ENCODE results near the gene ILKAP. TPM values are rescaled to one million over a fixed set of nuclear protein-coding genes. Genes with fewer than 3 reads are reported as not detected.

ILKAP gene
- total RNA-seq, 4 donors from 2014 or later, result 9.2 to 78.0 (median 29.1) TPM

GRCh38 chr2:238124488-238125126, 78.9 kb downstream of the ILKAP start:
- no peaks in the 10 kb centered on the region for H3K4me1 ChIP-seq
- intact Hi-C loops (cut with DNase I; ENCODE audit: low total_unique reads), result no loop called here
- no peak overlapping the region for H3K4me3 ChIP-seq
- no peak overlapping the region for H3K27ac ChIP-seq
- DNase-seq, result no peak
- no peaks in the 10 kb centered on the region for H3K27me3 ChIP-seq
- no peak for TF ChIP-seq POLR2A (IDR thresholded peaks at IDR 0.05)
- TF ChIP-seq CTCF (IDR thresholded peaks at IDR 0.05), result no peak
- no peaks in the 10 kb centered on the region for H3K36me3 ChIP-seq
- H3K9me3 ChIP-seq, result no peaks in the 10 kb centered on the region

DNA sequence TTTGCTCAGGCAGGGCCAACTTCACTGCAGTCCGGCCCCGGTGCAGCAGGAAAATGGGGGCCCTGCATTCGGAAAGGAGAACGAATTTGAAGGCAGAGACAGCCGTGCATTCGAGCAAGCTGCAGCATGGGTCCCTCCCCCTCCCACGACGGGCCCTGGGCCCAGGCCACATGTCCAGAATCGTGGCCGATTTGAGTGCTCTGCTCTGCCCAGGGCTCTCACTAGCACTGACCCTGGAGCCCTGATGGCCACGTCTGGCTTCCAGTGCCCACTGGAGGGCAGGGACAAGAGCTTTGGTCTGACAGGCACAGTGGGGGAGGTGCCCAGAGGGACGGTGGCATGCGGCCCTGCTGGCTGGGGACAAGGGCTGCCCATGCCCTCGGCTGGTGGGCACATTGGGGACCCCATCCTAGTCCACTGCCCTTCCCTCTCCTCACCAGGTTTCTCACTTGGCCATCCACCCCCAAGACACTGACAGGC, 79.5 kb downstream of the ILKAP start:
- Histone ChIP-seq H3K4me3 (no peak overlapping the region), H3K4me1 (no peaks in the 10 kb centered on the region), H3K27ac (no peak overlapping the region), H3K9me3 (no peaks in the 10 kb centered on the region), H3K27me3 (no peaks in the 10 kb centered on the region), H3K36me3 (no peaks in the 10 kb centered on the region)
- no peak for TF ChIP-seq POLR2A (IDR thresholded peaks at IDR 0.05)
- no peak for TF ChIP-seq CTCF (IDR thresholded peaks at IDR 0.05)
- intact Hi-C loops (cut with DNase I; ENCODE audit: low total_unique reads), result no loop called here
- DNase-seq, result no peak

DNA sequence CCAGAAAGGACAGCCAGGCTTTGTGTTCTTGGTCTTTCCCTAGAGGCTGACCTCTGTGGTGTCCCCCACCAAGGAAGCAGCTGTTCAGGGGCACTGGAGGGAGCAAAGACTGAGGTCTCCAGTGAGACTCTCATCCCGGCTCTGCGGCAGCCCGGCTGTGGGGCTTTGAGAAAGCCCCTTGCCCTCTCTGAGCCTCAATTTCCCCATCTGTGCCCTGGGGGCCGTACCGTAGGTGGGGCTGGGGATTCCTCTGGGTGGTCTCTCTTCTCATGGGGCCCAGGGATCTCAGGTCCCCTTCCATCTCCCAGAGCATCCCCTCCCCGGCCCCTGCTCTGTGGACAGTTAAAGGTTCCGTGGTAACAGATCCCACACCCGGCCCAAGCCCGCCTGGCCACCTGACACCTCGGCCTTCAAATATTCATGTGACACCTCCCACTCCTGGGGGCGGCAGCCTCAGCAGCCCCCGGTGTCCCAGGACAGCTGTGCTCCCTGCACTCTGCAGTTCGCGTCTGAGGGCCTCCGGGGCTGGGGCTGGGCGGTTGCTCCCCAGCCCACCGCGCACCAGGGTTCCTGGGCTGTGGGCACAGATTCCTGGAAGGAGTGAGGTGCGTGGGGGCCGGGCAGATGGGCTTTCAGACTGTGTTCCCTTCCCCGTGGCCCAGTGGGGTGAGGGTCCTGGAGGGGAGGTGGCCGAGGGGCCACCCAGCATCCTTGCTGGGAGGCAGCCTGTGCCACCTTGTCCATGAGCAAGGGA, 80.1 kb downstream of the ILKAP start:
- Histone ChIP-seq H3K4me1 (no peaks in the 10 kb centered on the region), H3K27ac (no peak overlapping the region), H3K36me3 (no peaks in the 10 kb centered on the region), H3K9me3 (no peaks in the 10 kb centered on the region), H3K4me3 (no peak overlapping the region), H3K27me3 (no peaks in the 10 kb centered on the region)
- DNase-seq, result no peak
- TF ChIP-seq CTCF (IDR thresholded peaks at IDR 0.05), result no peak
- intact Hi-C loops (cut with DNase I; ENCODE audit: low total_unique reads), result no loop called here

DNA sequence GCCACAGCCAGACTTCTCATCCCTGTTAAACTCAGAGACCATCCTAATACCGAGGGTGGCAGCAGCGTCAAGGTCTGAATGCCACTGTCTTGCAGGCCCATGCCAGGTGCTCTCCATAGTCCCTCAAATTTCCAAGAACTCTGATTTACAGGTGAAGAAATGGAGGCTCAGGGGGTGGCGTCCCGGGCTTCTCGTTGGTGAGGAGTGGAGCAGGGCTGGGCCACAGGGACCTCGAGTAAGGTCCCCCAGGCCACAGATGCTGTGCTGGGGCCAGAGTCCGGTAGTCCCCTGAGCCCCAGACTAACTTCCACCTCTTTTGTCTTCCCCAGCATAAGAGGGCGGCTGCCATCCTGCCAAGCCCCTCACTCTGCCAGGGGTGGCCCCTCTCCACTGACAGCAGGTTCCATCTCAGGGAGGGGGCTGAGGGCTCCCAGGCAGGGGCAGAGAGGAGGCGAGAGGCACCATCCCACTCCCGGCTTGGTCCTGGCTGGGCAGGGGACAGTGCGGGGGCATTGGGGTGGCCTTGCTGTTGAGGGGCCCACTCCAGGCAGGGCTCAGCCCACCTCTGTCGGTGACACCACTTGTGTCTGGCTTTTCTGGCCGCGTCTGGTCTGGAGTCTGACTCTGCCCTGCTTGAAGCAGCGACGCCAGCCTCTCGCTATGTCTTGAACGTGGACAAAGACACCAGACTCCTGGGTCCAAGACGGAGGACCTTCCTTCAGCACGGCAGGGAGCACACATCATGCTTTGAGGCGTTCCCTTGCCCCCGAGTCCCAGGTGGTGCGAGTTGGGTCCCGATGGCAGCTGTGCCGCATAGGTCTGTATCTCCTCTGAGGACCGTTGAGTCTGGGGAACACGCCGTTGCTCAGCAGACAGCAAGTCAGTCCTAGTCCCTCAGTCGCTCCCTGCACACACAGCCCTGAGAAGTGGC, 80.9 kb downstream of the ILKAP start:
- H3K4me1 ChIP-seq, result no peaks in the 10 kb centered on the region
- H3K9me3 ChIP-seq, result no peaks in the 10 kb centered on the region
- no peak overlapping the region for H3K4me3 ChIP-seq
- no peak overlapping the region for H3K27ac ChIP-seq
- no peak for DNase-seq
- H3K36me3 ChIP-seq, result no peaks in the 10 kb centered on the region
- TF ChIP-seq CTCF (IDR thresholded peaks at IDR 0.05) (no peak), POLR2A (IDR thresholded peaks at IDR 0.05) (no peak)
- no peaks in the 10 kb centered on the region for H3K27me3 ChIP-seq
- intact Hi-C loops (cut with DNase I; ENCODE audit: low total_unique reads), result no loop called here
